H1 (cell line): ENCODE data around the gene ABCA1. TPM values are rescaled to one million over a fixed set of nuclear protein-coding genes. Genes with fewer than 3 reads are reported as not detected.

Experiments
- CTCF ChIA-PET: fragments of 300-600 bp; sonication (Branson Sonifier 250); formaldehyde crosslinking; loops from one replicate; lab custom pipeline; 2021; ENCODE audit not compliant: partially characterized antibody; lab: Charles Lee
- POLR2A ChIA-PET: fragments of 300-600 bp; sonication (Branson Sonifier 250); formaldehyde crosslinking; loops from one replicate; lab custom pipeline; 2021; ENCODE audit warnings: inconsistent platforms; ENCODE audit not compliant: partially characterized antibody; lab: Charles Lee
- DNase-seq, 2 experiments: peaks; one replicate each; pipeline versions ENCODE4 v3.0.0 to v3.0.0-alpha.2; 2010 to 2022; ENCODE audit warnings: low spot score in 2 of 2, low read depth in 1 of 2, mixed read lengths in 1 of 2
- FAIRE-seq: peaks from 2 replicates; lab custom pipeline; 2011; peaks lifted over from hg19 to GRCh38; lab: Jason Lieb, UNC
- H2AFZ ChIP-seq: 2 replicates; pipeline ENCODE4 v1.8.1; 2012; ENCODE audit warnings: low read length, inconsistent platforms
- H2AK5ac ChIP-seq: 2 replicates; pipeline ENCODE4 v1.6.1; 2013; ENCODE audit warnings: low read depth, low read length
- H2BK120ac ChIP-seq: replicated peaks from 2 replicates; pipeline ENCODE3; 2013; ENCODE audit warnings: low read depth, low read length, inconsistent platforms
- H2BK12ac ChIP-seq: 2 replicates; pipeline ENCODE4 v1.6.1; 2013; ENCODE audit warnings: low read depth, low read length
- H2BK15ac ChIP-seq: 2 replicates; pipeline ENCODE4 v1.6.1; 2013; ENCODE audit warnings: low read length
- H2BK20ac ChIP-seq: 2 replicates; pipeline ENCODE4 v1.6.1; 2013; ENCODE audit warnings: low read length
- H2BK5ac ChIP-seq: 2 replicates; pipeline ENCODE4 v1.6.1; 2013; ENCODE audit warnings: low read depth, low read length
- H3K14ac ChIP-seq: 2 replicates; pipeline ENCODE4 v1.6.1; 2013; ENCODE audit warnings: inconsistent platforms; ENCODE audit not compliant: insufficient read length
- H3K18ac ChIP-seq: 2 replicates; pipeline ENCODE4 v1.6.1; 2013; ENCODE audit warnings: low read length; ENCODE audit errors: extremely low read depth
- H3K23ac ChIP-seq: 2 replicates; pipeline ENCODE4 v1.6.1; 2013; ENCODE audit warnings: inconsistent platforms; ENCODE audit not compliant: insufficient read length
- H3K23me2 ChIP-seq: 2 replicates; pipeline ENCODE4 v1.6.1; 2013; ENCODE audit warnings: low read depth, low read length
- H3K27ac ChIP-seq: 2 replicates; pipeline ENCODE4 v1.6.1; 2011; ENCODE audit warnings: low read depth, low read length, inconsistent platforms
- H3K27me3 ChIP-seq, 4 experiments: replicated peaks in 1 of 4; 1 replicate in 1 of 4; 2 replicates in 3 of 4; pipeline versions ENCODE4 v1.6.1 to v1.8.1; 2011 to 2013; ENCODE audit warnings: low read length in 3 of 4, mild to moderate bottlenecking in 3 of 4, inconsistent platforms in 2 of 4, mixed read lengths in 2 of 4, moderate library complexity in 1 of 4; ENCODE audit not compliant: control insufficient read depth in 3 of 4, insufficient read depth in 3 of 4; ENCODE audit errors: extremely low read depth in 1 of 4
- H3K36me3 ChIP-seq, 4 experiments: 2 replicates each; pipeline versions ENCODE4 v1.6.1 to v1.8.1; 2011 to 2013; ENCODE audit warnings: mild to moderate bottlenecking in 4 of 4, low read length in 3 of 4, moderate library complexity in 2 of 4, control low read depth in 1 of 4, inconsistent platforms in 1 of 4; ENCODE audit not compliant: insufficient read depth in 4 of 4, control insufficient read depth in 2 of 4
- H3K4ac ChIP-seq: replicated peaks from 2 replicates; pipeline ENCODE3; 2013; ENCODE audit warnings: low read length, low read depth, mixed read lengths, inconsistent platforms; ENCODE audit not compliant: insufficient read length
- H3K4me1 ChIP-seq, 4 experiments: replicated peaks in 1 of 4; 1 replicate in 1 of 4; 2 replicates in 3 of 4; pipeline versions ENCODE4 v1.6.1 to v1.8.1; 2011 to 2013; ENCODE audit warnings: low read length in 3 of 4, inconsistent platforms in 2 of 4, mixed read lengths in 1 of 4; ENCODE audit not compliant: insufficient read depth in 4 of 4, control insufficient read depth in 3 of 4
- H3K4me2 ChIP-seq, 2 experiments: 2 replicates each; pipeline versions ENCODE4 v1.6.1 to v1.8.1; 2011 to 2013; ENCODE audit warnings: low read depth in 2 of 2, low read length in 2 of 2, control low read depth in 1 of 2, inconsistent platforms in 1 of 2, mild to moderate bottlenecking in 1 of 2; ENCODE audit not compliant: insufficient read depth in 1 of 2
- H3K4me3 ChIP-seq, 4 experiments: fragments of 200-600, 300-600 bp in 1 of 4; sonication (generic), shearing (Covaris generic), sonication (Bioruptor Twin) in 1 of 4; 2 replicates each; pipeline versions ENCODE4 v1.5.1 to v1.8.1; 2011 to 2016; ENCODE audit warnings: low read length in 4 of 4, low read depth in 3 of 4, control low read depth in 2 of 4, inconsistent platforms in 2 of 4, mild to moderate bottlenecking in 2 of 4, mixed read lengths in 1 of 4, moderate library complexity in 1 of 4; ENCODE audit not compliant: insufficient read depth in 2 of 4; ENCODE audit errors: extremely low read depth in 1 of 4
- H3K56ac ChIP-seq: replicated peaks from 2 replicates; pipeline ENCODE3; 2013; ENCODE audit warnings: low read depth, mild to moderate bottlenecking, mixed read lengths, low read length, inconsistent platforms; ENCODE audit not compliant: insufficient read length
- H3K79me1 ChIP-seq: 2 replicates; pipeline ENCODE4 v1.6.1; 2013; ENCODE audit warnings: low read depth, low read length, control low read depth
- H3K79me2 ChIP-seq, 2 experiments: 2 replicates each; pipeline versions ENCODE4 v1.6.1 to v1.8.1; 2012 to 2013; ENCODE audit warnings: low read length in 2 of 2, mild to moderate bottlenecking in 2 of 2, inconsistent platforms in 1 of 2; ENCODE audit not compliant: insufficient read depth in 2 of 2, control insufficient read depth in 1 of 2
- H3K9ac ChIP-seq, 4 experiments: replicated peaks in 1 of 4; 1 replicate in 1 of 4; 2 replicates in 3 of 4; pipeline versions ENCODE4 v1.6.1 to v1.8.1; 2011 to 2013; ENCODE audit warnings: low read depth in 3 of 4, low read length in 3 of 4, control low read depth in 2 of 4, mild to moderate bottlenecking in 2 of 4, moderate library complexity in 2 of 4, inconsistent platforms in 1 of 4; ENCODE audit errors: extremely low read depth in 1 of 4
- H3K9me3 ChIP-seq, 2 experiments: 2 replicates each; pipeline versions ENCODE4 v1.6.1 to v1.8.1; 2012 to 2013; ENCODE audit warnings: mild to moderate bottlenecking in 2 of 2, moderate library complexity in 2 of 2, control low read depth in 1 of 2, inconsistent platforms in 1 of 2, low read depth in 1 of 2, low read length in 1 of 2, mixed read lengths in 1 of 2; ENCODE audit not compliant: insufficient read depth in 2 of 2
- H4K20me1 ChIP-seq, 2 experiments: replicated peaks in 1 of 2; 2 replicates each; pipeline versions ENCODE3 to v1.8.1; 2011 to 2013; ENCODE audit warnings: inconsistent platforms in 2 of 2, low read length in 2 of 2, mild to moderate bottlenecking in 1 of 2; ENCODE audit not compliant: insufficient read depth in 2 of 2, control insufficient read depth in 1 of 2
- H4K5ac ChIP-seq: 2 replicates; pipeline ENCODE4 v1.6.1; 2013; ENCODE audit warnings: low read length, low read depth, mixed read lengths, inconsistent platforms; ENCODE audit not compliant: insufficient read length
- H4K8ac ChIP-seq: 2 replicates; pipeline ENCODE4 v1.8.0; 2013; ENCODE audit warnings: mild to moderate bottlenecking, moderate library complexity, low read length, inconsistent platforms; ENCODE audit not compliant: insufficient read depth; ENCODE audit errors: extremely low read depth
- H4K91ac ChIP-seq: replicated peaks from 2 replicates; pipeline ENCODE3; 2013; ENCODE audit warnings: low read length, mixed read lengths, inconsistent platforms; ENCODE audit not compliant: insufficient read length
- BACH1 ChIP-seq: IDR thresholded peaks from 2 replicates; pipeline ENCODE4 v1.6.1; 2012; ENCODE audit warnings: low read length, improper control_type of control experiment
- CBX5 ChIP-seq: fragments of 300-800, 300-1000 bp; sonication (generic); IDR thresholded peaks from 2 replicates; pipeline ENCODE4 v1.7.1; 2016; ENCODE audit warnings: antibody characterized with exemption, low read length, low read depth
- CTCF ChIP-seq, 3 experiments: IDR thresholded peaks; 1 replicate in 2 of 3; 2 replicates in 1 of 3; pipeline versions ENCODE4 v1.5.1 to v1.6.1; 2011; ENCODE audit warnings: low read length in 3 of 3, mild to moderate bottlenecking in 3 of 3, inconsistent platforms in 2 of 3, low read depth in 1 of 3, moderate library complexity in 1 of 3; ENCODE audit not compliant: insufficient read depth in 1 of 3; ENCODE audit errors: control extremely low read depth in 1 of 3
- GABPA ChIP-seq: IDR thresholded peaks from 2 replicates; pipeline ENCODE4 v1.6.1; 2011; ENCODE audit warnings: mild to moderate bottlenecking, low read length, moderate library complexity, borderline replicate concordance; ENCODE audit not compliant: insufficient read depth
- NRF1 ChIP-seq: IDR thresholded peaks from 2 replicates; pipeline ENCODE4 v1.6.1; 2011; ENCODE audit warnings: mild to moderate bottlenecking, low read depth, low read length, improper control_type of control experiment
- POLR2AphosphoS5 ChIP-seq: IDR thresholded peaks from 2 replicates; pipeline ENCODE4 v1.6.1; 2011; ENCODE audit warnings: low read depth, low read length
- POU5F1 ChIP-seq: IDR thresholded peaks from 2 replicates; pipeline ENCODE4 v1.6.1; 2011; ENCODE audit warnings: low read depth, mild to moderate bottlenecking, low read length, moderate library complexity
- RBBP5 ChIP-seq: IDR thresholded peaks from 2 replicates; pipeline ENCODE4 v1.7.1; 2012; ENCODE audit warnings: low read depth, mild to moderate bottlenecking, inconsistent platforms, low read length, moderate library complexity, borderline replicate concordance
- TAF7 ChIP-seq: optimal IDR thresholded peaks from 2 replicates; pipeline ENCODE3; 2011; ENCODE audit warnings: low read depth, mild to moderate bottlenecking, inconsistent platforms, low read length, moderate library complexity, borderline replicate concordance
- WGBS, 2 experiments: shearing (Covaris generic) in 1 of 2; methylation state at CpG; one replicate each; pipeline versions ENCODE4 v1.1.6 to v1.1.7; 2013 to 2015; ENCODE audit warnings: low lambda C conversion rate in 2 of 2, mixed read lengths in 2 of 2, inconsistent platforms in 1 of 2, low coverage in 1 of 2, missing lambda C conversion rate in 1 of 2; ENCODE audit not compliant: insufficient replicate concordance in 2 of 2, insufficient coverage in 1 of 2, insufficient read length in 1 of 2; ENCODE audit errors: extremely low coverage in 1 of 2, missing lambda C conversion rate in 1 of 2; 5-methylcytosine and 5-hydroxymethylcytosine counted together
- polyA plus RNA-seq, 7 experiments: library from polyadenylated mRNA; depleted of rRNA in 3 of 7; stranded (reverse) in 5 of 7; unstranded in 2 of 7; fragments of >200 nt in 5 of 7; fragments of 200-250 nt in 2 of 7; gene quantifications; 1 replicate in 5 of 7; 2 replicates in 1 of 7; 4 replicates in 1 of 7; pipeline versions ENCODE4 v1.2.1 to v1.2.3, GENCODE V29; 2011 to 2013; ENCODE audit warnings: missing spikeins in 2 of 7, mixed read lengths in 2 of 7
- total RNA-seq: library from RNA; stranded (reverse); fragmentation: NEBNext Ultra II Directional; extraction: Animal tissue kit (Norgen Biotek cat#: 25700); gene quantifications from 2 replicates; pipeline ENCODE4 v1.2.1, GENCODE V29; 2021
- TF ChIP-seq, protein P1 (sequence below): IDR thresholded peaks from 2 replicates; pipeline ENCODE4 v1.6.1; 2012; ENCODE audit warnings: low read length, inconsistent platforms

Gene ABCA1
- total and polyA plus RNA-seq, 2 of the 8 experiments (the other 6 are each of a cell fraction or from before 2014, with no cell fraction given) = 6.9 to 7.8 TPM

GRCh38 chr9:104855807-104856206 lies 72.1 kb downstream of the ABCA1 start:
- Histone ChIP-seq H4K20me1 (no peaks in the 10 kb centered on the region), H3K27ac (no peak overlapping the region), H2AK5ac (no peak overlapping the region), H3K79me2 (no peaks in the 10 kb centered on the region), H3K14ac (no peak overlapping the region), H3K23ac (no peak overlapping the region), H3K4me2 (no peak overlapping the region), H2BK12ac (no peak overlapping the region), H3K36me3 (no peaks in the 10 kb centered on the region; a peak in 4 of 8 replicates), H3K9me3 (no peaks in the 10 kb centered on the region), H3K56ac (no peak overlapping the region), H3K9ac (no peak overlapping the region), H2BK5ac (no peak overlapping the region), H3K4me3 (no peak overlapping the region), H2BK20ac (no peak overlapping the region), H4K8ac (no peak overlapping the region), H2AFZ (no peak overlapping the region), H4K91ac (no peak overlapping the region), H3K23me2 (no peaks in the 10 kb centered on the region), H3K4ac (no peak overlapping the region), H3K4me1 (peaks cover 0 to 2% (median under 1%) of the 10 kb centered on the region in 4 experiments; a peak in 3 of 7 replicates), H3K27me3 (no peaks in the 10 kb centered on the region), H3K79me1 (no peaks in the 10 kb centered on the region), H4K5ac (no peak overlapping the region), H2BK15ac (no peak overlapping the region), H3K18ac (no peak overlapping the region), H2BK120ac (no peak overlapping the region)
- ChIA-PET CTCF (interaction anchor here (1.4 kb wide), 1 partner anchor 560 kb away, joined by 3 read pairs; no protein-coding TSS in a partner anchor), POLR2A (no interaction called here)
- WGBS, 2 experiments = 89% methylated on average over 3 of the region's 3 CpGs; no CpG with 5 or more reads in 1 of the 2 experiments
- no peak for FAIRE-seq
- DNase-seq = no peak
- TF ChIP-seq RBBP5 (no peak), TAF7 (no peak), CBX5 (no peak), GABPA (no peak), POLR2AphosphoS5 (no peak), NRF1 (no peak), CTCF (IDR thresholded peaks at IDR 0.05; ENCODE audit: control extremely low read depth in 1 of 3, insufficient read depth in 1 of 3, low read depth in 1 of 3, low read length in 3 of 3) (no peak), POU5F1 (no peak), BACH1 (no peak)
- TF ChIP-seq, protein P1, sequence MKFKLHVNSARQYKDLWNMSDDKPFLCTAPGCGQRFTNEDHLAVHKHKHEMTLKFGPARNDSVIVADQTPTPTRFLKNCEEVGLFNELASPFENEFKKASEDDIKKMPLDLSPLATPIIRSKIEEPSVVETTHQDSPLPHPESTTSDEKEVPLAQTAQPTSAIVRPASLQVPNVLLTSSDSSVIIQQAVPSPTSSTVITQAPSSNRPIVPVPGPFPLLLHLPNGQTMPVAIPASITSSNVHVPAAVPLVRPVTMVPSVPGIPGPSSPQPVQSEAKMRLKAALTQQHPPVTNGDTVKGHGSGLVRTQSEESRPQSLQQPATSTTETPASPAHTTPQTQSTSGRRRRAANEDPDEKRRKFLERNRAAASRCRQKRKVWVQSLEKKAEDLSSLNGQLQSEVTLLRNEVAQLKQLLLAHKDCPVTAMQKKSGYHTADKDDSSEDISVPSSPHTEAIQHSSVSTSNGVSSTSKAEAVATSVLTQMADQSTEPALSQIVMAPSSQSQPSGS = no peak
